VCaP (cell line): ENCODE measurements around the gene PPP1R12A.

Source experiments
- H3K27ac ChIP-seq: fragments of 450-650 bp; 2 replicates; pipeline ENCODE4 v1.5.1; 2017
- TF ChIP-seq, protein P1 (sequence below): fragments of 450-650 bp; conservative IDR thresholded peaks from 2 replicates; pipeline ENCODE4 v1.5.1; 2017; ENCODE audit warnings: mild to moderate bottlenecking, moderate library complexity

PPP1R12A gene

DNA sequence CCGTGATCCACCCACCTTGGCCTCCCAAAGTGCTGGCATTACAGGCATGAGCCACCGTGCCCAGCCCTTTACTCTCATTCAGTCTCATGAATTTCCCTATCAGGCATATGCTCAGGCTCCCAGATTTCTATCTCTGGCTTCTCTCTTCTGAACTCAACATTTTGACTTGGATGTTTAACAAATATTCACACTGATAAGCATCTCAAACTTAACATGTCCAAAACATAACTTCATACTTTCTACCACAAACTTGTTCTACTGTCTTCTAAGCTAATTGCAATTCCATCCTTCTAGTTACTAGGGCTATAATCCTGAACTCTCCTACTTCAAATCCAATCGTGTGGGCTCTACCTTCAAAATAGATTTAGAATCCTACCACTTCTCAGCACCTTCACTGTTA lies 170.3 kb downstream of the PPP1R12A start:
- TF ChIP-seq, protein P1, sequence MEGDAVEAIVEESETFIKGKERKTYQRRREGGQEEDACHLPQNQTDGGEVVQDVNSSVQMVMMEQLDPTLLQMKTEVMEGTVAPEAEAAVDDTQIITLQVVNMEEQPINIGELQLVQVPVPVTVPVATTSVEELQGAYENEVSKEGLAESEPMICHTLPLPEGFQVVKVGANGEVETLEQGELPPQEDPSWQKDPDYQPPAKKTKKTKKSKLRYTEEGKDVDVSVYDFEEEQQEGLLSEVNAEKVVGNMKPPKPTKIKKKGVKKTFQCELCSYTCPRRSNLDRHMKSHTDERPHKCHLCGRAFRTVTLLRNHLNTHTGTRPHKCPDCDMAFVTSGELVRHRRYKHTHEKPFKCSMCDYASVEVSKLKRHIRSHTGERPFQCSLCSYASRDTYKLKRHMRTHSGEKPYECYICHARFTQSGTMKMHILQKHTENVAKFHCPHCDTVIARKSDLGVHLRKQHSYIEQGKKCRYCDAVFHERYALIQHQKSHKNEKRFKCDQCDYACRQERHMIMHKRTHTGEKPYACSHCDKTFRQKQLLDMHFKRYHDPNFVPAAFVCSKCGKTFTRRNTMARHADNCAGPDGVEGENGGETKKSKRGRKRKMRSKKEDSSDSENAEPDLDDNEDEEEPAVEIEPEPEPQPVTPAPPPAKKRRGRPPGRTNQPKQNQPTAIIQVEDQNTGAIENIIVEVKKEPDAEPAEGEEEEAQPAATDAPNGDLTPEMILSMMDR = no peak
- no peak overlapping the region for H3K27ac ChIP-seq

DNA sequence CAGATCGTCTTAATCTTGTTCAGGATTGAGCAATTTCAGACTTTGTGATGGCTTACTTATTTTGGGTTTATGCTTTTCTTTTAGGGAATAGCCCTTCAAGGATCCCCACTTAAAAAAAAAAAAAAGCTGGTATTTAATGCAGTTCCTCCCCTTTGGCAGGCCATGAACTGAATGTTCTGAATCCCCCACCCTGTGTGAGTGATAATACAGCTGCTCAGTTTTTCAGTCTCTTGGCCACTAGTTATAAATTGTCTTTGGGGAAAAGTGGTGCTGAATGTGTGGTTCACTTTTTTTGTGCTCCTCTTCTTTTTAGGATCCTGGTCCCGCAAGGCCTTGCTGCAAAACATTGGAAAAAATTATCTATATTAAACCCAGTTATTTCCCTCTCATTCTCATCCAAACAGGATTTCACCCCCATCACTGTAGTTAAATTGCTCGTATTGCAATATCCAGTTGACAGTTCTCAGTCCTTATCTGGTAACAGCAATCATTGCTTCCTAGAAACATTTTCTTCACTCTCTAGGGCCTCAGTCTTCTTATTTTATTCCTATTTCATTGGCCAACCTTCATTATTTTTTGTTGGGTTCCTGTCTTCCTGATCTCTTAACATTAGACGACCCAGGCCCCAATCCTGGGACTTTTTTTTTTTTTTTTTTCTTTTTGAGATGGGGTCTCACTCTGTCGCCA lies 171.0 kb downstream of the PPP1R12A start:
- TF ChIP-seq, protein P1 = no peak
- H3K27ac ChIP-seq = no peak overlapping the region

DNA sequence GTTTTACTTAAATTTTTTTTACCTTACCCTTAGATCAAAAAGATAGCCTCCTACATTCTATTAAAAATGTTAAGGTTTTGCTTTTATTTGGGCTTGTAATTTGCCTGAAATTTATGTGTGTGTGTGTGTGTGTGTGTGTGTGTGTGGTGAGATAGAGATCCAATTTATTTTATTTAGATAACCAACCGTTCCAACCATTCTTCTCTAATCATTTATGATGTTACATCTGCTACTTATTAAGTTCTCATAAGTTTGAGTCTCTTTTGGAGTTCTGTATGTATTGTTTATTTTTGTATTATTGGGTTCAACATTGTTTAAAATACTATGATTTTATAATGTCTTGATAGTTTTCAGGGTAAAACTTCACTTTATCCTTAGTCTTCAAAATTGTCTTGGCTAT lies 173.6 kb downstream of the PPP1R12A start:
- H3K27ac ChIP-seq = no peak overlapping the region
- TF ChIP-seq, protein P1 = no peak

DNA sequence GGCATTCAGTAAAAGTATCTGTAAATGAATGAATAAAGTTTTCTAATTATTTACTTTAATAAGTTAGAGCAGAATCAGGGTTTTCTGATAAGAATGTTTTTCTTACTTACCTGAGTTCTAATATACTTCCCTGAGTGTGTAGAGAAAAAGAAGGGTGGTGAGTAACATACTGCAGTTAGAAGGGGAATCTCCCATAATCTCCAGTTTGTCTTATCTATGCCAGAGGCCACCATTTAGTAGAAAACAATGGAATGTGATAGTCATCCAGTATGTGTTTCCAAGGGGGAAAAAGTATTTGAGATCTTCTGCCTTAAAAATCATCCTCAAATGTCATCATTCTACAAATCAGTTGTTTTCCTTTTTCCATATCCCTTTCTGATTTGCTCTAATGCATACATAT lies 187.6 kb downstream of the PPP1R12A start:
- no peak overlapping the region for H3K27ac ChIP-seq
- TF ChIP-seq, protein P1 = no peak

DNA sequence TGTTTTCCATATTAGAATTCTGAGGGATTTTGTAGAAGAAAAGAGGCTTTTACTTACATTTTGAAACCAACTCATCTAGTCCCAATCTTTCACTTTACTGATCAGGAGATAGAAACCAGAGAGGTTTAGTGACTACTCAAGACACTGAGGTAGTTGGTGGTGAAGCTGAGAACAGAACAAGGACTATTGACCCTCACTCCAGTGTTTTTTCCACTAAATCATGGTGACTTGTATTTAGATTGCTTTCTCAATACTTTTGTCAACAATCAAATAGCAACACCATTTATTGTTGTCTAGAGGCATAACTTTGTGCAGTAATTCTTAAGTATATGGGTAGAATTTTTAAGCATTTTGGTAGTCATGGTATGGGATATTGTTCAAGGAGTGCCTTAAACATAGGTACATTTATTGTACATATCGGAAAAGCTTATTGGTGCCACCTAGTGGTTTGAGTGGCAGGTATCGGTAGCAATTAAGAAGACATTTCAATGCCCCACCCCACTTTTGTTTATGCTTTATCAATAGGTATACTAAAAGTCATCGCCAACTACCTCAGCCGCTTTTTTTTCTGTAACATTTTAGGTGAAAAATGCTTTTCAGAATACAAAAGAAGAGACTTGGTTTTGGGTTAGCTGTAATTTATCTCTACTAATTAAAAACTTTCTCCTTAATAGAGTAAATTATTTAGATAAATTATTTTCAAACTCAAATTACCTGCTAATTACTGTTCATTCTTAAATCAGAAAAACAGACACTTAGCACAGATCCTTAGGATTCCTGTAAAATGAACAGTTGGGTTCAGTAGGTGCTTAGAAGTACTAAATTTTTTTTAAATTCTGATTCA lies 196.8 kb downstream of the PPP1R12A start:
- H3K27ac ChIP-seq = no peak overlapping the region
- TF ChIP-seq, protein P1 = peak; percentile 87

DNA sequence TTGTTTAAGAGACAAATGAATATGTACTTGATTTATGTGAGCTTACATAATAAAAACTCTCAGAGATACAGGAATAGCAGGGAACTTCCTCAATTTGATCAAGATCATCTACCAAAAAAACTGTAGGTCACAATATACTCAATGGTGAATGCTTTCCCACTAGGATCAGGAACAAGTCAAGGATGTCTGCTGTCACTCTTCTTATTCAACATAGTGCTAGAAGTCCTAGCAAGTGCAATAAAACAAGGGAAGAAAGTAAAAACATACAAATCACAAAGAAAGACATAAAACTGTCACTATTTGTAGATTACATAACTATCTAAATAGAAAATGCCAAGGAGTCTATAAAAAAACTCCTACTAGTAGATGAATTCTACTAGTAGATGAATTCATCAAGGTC lies 202.3 kb downstream of the PPP1R12A start:
- TF ChIP-seq, protein P1 = no peak

DNA sequence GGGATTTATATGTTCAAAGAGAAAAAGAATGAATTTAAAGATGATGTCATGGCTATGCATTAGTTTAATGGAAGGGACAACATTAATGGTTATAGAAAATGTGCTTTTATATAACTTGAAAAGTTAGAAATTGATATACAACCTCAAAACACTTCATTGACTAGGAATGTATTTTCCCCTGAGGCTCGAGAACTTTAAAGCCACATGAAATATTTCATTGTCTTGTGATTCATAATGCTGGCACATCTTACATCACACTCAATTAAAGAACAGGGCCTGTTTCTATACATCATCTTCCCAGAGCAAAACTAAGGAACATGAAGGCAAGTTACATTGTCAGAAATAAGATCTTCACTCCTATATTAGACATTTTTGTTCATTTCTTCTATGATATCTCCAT lies 208.9 kb downstream of the PPP1R12A start:
- TF ChIP-seq, protein P1 = no peak
- H3K27ac ChIP-seq = no peak overlapping the region

More for the DNA sequence above, 202.3 kb downstream of the PPP1R12A start:
- H3K27ac ChIP-seq = no peak overlapping the region
